IPS DF 19.7 (cell line): ENCODE results near the gene WBP1L.
"Not testable (repeated sequence)": the region's sequence is repeated elsewhere in the genome, so short reads cannot be mapped to it uniquely, and the experiment has no call there.

ENCODE experiments used
- DNase-seq: peaks from one replicate; pipeline ENCODE4 v3.0.0-alpha.2; 2013; ENCODE audit warnings: low read depth, low spot score

WBP1L gene

DNA sequence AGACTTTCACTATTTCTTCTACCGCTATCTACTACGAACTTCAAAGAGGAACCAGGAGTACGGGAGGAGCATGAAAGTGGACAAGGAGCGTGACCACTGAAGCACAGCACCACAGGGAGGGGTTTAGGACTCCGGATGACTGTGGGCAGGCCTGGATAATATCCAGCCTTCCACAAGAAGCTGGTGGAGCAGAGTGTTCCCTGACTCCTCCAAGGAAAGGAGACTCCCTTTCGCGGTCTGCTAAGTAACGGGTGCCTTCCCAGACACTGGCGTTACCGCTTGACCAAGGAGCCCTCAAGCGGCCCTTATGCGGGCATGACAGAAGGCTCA lies 15.2 kb downstream of the WBP1L start:
- not testable (repeated sequence) for DNase-seq

DNA sequence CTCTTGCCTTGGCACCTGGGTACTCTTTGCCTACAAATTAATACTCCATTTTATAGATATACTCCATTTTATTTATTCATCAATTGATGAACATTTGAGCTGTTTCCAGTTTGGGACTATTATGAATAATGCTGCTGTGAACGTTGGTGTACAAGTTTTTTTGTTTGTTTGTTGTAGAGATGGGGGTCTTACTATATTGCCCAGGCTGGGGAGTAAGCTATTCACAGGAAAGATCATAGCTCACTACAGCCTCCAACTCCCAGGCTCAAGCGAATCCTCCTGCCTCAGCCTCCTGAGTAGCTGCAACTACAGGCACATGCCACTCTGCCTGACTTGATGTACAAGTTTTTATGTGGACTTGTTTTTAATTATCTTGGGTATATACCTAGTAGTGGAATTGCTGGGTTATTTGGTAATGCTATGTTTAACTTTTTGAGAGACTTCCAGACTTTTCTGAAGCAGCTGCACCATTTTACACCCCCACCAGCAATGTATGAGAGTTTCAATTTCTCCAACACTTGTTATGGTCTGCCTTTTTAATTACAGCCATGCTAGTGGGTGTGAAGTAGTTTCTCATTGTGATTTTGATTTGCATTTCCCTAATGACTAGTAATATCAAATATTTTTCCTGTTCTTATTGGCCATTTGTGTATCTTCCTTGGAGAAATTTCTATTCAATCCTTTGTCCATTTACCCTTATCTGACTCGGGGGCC lies 15.9 kb downstream of the WBP1L start:
- no peak for DNase-seq

DNA sequence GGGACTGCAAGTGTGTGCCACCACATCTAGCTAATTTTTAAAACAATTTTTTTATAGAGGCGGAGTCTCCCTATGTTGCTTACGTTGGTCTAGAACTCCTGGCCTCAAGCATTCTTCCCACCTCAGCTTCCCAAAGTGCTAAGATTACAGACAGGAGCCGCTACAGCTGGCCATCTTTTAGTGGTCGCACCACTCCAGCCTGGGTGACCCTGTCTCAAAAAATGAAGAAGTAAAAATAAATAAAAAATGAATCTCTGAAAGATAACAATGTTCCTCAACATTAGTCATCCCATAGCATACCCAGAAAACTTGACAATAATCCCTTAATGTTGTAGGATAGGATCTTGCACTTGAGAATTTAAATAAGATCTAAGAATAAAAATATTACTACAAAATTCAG lies 18.2 kb downstream of the WBP1L start:
- DNase-seq, result no peak

DNA sequence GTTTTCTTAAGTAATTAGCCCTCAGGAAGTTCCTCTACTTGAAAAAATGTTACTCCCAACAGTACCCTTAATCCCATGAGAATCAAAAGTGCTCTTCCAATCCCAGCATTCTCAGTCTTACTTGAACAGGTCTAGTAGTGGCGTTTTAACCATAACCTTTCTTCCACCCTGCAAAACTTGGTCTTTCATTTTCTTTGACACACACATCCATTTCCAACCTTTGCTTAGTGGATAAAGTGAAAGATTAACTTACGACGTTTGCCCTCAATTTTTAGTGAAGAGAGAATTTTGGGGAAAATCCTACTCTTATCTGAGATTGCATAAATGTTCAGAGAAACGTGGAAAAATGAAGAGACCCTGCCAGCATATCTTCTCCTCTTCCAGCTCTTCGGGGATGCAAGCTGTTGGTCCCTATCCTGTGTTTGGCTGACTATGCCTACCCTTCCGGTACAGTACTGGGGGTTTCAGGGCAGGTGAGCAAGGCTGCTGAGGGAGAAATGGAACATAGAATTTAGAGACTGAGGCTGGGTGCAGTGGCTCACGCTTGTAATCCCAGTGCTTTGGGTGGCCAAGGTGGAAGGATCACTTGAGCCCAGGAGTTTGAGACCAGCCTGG lies 18.8 kb downstream of the WBP1L start:
- no peak for DNase-seq

DNA sequence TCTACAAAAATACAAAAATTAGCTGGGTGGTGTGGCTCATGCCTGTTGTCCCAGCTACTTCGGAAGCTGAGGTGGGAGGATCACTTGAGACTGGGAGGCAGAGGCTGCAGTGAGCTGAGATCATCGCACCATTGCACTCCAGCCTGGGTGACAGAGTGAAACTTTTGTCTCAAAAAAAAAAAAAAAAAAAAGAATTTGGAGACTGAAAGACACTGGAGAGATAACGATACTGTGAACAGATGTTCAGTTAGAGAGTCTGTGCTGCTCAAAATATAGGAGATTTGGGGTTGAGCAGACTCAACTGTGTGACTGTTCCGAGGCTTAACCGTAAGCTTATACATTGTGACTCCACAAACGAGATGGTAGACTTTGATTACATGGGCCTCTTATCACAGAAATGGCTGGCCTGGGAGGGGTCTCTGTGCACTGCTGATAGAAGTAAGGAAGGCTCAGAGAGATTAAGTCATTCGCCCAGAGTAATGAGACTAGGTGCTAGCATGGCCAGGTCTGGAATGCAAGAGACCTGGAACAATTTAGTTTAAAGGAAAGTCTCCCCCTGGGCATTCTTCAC lies 19.4 kb downstream of the WBP1L start:
- DNase-seq, result no peak

DNA sequence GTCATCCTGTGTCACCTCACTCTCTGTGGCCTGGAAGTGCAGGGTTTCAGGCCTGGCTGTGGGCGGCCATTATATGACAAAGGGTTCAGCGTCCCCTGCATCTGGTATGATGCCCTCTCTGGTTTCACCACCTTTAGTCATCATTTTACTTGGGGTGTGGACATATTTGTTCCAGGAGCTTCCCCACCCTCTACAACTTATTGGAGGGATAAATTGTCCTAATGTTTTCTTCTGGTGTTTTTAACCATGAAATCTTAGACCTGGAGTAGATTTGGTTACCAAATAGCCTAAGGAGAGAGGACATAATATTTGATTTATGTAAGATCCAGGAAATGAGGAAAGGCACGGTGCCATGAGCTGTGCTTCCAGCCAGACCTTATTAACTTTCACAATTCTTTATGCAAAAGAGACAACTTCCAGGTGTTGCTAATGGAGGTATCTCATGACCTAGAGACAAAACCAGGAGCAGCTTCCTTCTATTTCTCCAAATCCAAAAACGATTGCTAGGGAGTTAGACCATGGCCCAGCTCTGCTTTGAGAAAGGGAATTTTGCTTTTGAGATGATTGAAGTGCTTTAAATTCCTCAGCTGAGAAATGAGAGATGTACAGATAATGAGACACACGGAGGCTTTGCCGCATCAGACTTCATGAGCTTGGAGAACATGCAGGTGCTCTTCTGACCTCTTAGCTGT lies 20.9 kb downstream of the WBP1L start:
- no peak for DNase-seq

DNA sequence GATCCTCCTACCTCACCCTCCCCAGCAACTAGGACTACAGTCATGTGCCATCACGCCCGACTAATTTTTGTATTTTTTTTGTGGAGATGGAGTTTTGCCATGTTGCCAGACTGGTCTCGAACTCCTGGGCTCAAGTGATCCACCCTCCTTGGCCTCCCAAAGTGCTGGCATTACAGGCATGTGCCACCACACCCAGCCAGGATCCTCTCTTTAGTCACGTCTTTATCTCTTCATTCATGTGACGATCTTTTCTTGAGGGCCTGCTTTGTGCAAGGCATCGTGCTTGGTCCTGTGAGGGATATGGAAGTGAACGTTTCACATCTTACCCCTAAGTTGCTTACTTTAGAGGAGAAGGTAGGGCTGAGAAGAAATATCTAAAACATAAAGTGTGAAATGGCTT lies 21.6 kb downstream of the WBP1L start:
- DNase-seq, result no peak

DNA sequence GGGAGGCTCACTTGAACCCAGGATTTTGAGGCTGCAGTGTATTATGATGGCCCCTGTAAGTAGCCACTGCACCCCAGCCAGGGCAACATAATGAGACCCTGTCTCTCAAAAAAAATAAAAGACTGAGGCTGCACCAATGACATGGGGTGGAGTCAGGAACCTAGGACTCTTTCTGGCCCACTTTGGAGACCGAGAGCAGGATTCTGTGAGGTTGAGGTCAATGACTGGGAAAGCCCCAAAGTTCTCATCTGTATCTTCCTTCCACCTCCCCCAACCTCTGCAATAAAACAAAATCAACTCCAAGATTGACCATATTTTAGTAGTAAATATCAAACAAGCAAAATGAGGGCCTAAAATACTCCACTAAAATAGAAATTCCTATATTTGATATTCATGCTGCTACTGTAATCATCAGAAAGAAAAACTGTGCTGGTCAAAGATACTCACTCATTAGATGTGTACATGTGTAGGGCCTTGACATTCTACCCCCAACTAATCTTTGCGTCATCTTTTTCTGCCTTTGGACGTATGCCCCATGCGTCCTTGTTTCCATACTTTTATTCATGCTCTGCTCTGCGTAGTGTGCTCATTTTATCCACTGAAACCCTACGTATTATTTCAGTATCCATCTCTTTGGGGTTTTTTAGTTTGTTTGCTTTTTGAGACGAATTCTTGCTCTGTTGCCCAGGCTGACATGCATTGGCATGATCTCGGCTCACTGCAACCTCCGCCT lies 23.8 kb downstream of the WBP1L start:
- DNase-seq, result no peak

DNA sequence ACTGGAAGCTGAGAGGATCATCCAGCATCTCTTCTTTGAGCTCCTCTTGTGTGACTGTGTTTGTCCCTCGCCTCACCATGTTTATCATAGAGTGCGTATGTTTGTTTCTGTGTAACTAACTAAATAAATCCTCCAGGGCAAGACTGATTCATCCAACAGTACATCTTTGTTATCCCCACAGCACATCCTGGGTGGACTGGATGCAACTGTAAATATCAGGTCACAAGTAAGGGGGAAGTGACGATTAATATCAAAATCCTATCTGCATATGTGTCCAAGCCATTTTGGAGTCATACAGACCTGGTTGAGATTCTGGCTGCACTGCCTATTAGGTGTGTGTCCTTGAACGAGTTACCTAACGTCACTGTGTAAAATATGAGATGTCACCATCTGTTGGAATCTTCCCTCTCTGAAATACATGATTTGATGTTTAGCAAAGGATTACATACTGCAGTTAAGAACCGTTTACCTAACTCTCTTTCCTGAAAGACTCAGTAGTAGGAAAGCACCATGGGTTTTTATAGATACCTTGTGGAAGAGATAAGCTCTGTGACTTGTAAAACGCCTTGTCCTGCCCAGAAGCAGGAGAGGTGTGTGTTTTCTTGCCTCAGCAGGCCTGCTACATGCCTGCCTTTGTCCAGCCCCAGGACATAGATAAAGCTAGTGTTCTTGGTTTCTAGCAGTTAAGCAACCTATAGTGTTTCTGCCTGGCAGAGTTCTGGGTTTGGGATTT lies 25.8 kb downstream of the WBP1L start:
- no peak for DNase-seq

DNA sequence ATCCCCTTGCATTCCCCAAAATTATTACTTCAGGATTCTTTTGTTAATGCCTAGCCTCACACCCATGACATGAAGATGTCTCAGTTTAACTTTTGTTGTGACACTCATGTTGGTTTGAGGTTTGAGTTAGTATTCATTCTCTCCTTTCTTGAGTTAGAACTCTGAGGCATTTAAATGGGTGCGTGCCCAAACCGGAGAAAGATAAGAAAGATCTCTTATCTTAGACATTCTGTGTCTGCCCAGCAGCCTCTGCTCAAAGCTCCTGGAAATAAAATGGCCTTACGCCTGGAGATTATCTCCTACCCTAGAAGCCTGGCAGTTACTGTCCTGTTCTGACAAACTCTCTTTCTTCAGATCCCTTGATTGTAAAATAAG lies 26.3 kb downstream of the WBP1L start:
- DNase-seq, result no peak

DNA sequence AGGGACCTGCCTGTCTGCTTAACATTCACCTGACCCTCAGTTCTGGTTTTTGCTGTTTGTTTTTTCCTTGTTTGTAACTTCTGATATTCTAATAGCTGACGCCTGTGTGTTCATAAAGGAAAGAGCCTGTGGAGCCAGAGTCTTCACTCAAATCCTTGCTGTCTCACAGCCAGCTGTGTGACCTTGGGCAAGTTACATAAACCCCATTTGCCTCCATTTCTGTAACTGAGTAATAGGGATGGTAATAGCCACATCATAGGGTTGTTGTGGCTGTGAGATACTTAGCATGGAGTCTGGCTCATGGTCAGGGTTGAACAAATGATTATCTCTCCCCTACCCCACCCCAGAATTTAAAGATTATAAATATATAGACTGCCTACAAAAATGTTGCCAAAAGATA lies 27.0 kb downstream of the WBP1L start:
- DNase-seq, result no peak

DNA sequence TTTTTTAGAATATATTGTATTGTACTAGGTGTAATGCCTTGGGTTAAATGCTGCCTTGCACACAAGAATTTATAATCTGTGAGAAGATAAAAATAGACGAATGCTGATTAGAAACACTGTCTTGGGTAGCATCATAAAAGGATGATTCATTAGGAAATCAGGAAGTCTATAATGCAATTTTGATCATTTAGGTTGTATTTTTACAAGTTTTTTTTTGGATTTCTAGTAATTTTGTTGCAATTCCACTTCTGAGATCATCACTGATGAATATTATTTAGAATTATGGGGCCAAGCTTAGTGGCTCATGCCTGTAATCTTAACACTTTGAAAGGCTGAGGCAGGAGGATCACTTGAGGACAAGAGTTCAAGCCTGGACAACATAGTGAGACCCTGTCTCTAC lies 29.6 kb downstream of the WBP1L start:
- DNase-seq, result no peak

DNA sequence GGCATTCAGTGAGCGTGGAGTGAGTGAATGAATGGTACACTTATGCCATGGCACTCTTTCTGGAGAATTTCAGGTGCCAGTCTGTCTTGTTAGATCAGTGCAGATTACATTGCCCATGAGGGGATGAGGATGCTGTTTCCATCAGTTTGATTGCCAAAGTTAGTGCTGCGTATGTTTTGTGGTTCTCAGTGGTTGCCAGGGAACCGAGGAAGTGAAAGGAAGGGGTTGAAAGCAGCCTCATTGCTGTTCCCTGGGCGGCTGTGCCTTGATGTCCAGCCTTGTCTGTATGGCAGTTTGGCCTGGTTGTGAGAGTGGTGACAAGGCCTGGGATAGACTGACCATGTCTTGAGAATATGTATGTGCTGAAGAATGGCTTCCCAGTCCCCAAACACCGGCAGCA lies 30.2 kb downstream of the WBP1L start:
- no peak for DNase-seq

DNA sequence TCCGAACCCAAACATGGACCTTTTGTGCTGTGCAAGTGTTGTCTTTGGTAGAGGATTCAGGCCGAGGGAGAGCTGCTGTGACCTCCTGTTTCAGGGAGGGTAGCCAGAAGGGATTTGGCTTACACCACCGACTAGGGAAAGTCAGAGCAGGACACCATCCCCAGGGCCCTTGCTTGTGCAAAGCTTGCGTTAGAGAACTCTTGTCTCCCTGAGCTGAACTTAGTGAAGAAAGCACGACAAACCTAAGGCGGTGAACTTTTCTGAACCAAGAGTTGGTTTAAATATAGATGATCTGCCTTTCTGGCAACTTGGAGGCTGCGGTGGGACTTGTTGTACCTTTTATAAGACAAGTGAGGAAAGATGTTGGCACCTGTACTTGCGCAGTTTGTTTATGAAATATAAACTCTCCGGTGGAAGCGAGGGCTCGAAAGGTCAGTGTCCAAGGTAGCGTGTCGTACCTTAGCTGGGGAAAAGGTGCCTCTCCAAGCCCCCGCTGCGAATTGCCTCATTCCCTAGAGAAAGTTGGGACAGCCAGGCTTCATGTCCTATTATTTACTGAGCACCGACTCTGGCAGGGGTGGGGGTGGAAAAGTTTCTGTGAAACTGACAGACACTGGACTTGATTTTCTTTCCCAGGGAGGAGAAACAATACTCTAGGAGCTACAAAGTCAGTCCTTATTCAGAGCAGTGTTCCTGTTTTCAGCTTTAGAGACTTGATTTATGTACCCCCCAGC lies 31.6 kb downstream of the WBP1L start:
- no peak for DNase-seq

DNA sequence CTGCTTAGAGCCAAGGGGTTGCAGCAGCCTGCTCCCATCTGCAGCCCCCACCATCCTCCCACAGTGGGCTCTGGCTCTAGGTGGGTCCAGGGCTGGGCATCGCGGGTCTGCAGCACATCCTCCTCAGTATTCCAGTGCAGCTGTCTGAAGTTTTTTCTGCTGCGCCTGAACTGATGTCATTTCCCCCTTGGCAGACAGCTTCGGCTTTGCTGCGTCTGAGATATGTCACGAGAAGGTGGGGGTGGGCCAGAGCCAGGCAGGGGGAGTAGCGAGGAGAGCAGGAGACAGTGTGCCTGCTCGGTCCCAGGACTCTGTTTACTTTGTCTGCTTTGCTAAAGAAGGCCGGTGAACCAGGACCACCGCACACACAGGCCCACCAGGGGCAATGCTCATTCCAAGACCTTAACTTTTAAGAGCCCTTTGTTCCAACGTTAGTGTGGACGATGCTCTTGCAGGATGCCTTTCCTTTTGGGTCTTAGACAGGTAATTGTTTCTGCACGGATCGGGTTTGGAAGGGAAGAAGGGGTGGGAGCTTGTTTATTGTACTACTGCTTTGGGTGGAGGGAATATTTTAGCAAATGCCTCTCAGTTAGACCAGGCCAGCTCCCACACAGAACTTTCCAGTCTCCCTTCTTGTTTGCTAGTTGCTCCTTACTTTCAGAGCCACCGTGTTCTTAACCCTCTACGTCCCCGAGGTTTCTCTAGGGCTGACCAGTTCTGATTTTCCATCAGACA lies 32.4 kb downstream of the WBP1L start:
- no peak for DNase-seq

DNA sequence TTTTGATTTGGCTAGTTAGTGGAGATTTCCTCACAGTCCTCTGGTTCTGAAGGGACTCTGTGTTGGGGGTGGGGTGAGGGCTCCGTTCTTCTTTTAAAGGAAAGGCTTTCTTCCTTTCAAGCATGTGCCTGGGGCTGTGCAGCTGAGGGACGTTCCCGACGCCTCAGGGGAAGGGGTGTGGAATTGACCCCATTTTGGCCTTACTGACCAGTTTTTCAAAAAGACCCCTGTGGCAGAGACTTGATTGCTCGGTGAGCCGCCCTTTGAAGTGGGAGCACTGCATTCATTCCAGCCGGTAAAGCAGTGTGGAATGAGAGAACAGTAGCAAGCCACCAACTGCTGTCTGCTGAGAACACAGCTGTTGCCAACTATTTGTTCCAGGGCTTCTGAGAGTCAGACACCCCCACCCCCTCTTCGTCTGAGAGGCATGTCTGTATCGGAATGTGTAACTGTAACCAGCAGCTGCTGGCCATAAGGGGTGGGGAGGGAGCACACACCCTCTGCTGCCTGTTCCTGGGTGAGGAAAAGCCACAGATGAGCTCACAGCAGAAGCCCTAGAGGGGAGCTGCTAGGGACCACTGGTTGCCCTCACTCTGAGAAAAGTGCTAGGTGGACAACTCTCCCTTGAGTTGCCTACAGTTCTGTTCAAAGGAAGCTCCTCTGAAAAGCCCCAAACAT lies 33.2 kb downstream of the WBP1L start:
- DNase-seq, result peak; percentile 78

DNA sequence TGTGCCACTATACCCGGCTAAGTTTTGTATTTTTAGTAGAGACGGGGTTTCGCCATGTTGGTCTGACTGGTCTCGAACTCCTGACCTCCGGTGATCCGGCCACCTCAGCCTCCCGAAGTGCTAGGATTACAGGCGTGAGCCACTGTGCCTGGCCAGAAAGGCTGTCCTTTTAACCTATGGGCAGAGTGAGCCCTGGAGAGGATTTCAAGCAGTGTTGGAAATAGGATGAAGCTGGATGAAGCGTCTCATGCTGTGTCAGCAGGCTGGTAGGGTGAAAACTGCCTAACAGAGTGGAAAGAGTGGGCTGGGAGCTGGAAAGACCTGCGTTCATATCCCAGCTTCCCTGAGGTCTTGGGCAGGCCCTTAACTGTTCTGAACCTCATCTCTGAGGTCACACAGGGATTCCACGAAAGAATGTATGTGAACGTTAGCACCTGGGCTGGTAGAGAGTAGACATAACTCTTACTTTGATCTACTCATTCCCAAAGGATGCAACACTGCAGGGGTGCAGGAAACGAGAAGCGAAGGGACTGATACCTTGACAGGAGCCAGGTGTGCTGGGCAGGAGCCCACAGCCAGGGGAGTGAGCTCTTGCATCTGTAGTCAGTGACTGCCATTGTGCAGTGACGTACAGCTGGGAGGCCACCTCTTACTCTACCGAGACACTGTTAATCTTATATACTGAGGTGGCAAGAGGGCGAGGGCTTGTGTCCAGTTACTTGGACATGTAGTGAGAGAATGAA lies 34.1 kb downstream of the WBP1L start:
- DNase-seq, result no peak

DNA sequence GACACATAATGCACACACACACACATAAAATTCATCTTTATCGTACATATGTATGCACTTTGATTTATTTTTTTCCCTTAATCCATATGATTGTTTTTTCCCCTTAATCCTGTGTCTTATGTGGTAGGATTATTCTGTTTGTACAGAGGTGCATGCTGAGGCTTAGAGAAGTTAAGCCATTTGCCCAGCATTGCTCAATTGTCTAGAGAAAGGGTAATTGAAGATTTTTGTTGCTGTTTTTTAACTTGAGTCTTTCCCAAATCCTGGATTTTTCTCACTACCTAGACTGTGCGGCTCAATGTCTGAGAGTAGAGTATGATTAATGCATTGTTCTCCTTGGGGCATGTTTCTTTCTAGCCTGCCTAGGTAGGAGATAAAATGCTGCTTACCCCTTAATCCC lies 35.0 kb downstream of the WBP1L start:
- no peak for DNase-seq
